SK-N-SH (cell line): ENCODE data around the gene INSC. TPM values are rescaled to one million over a fixed set of nuclear protein-coding genes. Genes with fewer than 3 reads are reported as not detected.

Experiments used
- CTCF ChIA-PET: fragments of 300-600, 350-600 bp; formaldehyde crosslinking; extraction: SDS; loops from one replicate; lab custom pipeline; 2021; lab: Yijun Ruan, JAX
- POLR2A ChIA-PET: fragments of 350-600 bp; sonication (Branson Sonifier 250); formaldehyde crosslinking; extraction: SDS; loops from one replicate; lab custom pipeline; 2020; ENCODE audit warnings: antibody characterized with exemption, inconsistent platforms; lab: Yijun Ruan, JAX
- DNase-seq: peaks from one replicate; pipeline ENCODE4 v3.0.0; 2012
- H2AFZ ChIP-seq: fragments of 200-600 bp; sonication (generic); 2 replicates; pipeline ENCODE4 v1.8.1; 2016; ENCODE audit warnings: antibody characterized with exemption, mild to moderate bottlenecking, low read depth
- H3F3A ChIP-seq: fragments of 200-600 bp; sonication (generic); replicated peaks from 2 replicates; pipeline ENCODE3; 2016; ENCODE audit warnings: antibody characterized with exemption, mild to moderate bottlenecking; ENCODE audit not compliant: insufficient read depth
- H3K27ac ChIP-seq, 2 experiments: fragments of 200-500 bp in 1 of 2; fragments of 200-600 bp in 1 of 2; sonication (Bioruptor generic) in 1 of 2; sonication (generic), shearing (Covaris generic) in 1 of 2; 2 replicates each; pipeline versions ENCODE4 v1.5.1 to v1.6.1; 2014 to 2016; ENCODE audit warnings: low read depth in 2 of 2, inconsistent platforms in 1 of 2, low read length in 1 of 2, mild to moderate bottlenecking in 1 of 2, mixed read lengths in 1 of 2
- H3K27me3 ChIP-seq: fragments of 200-600 bp; sonication (generic), shearing (Covaris generic); 2 replicates; pipeline ENCODE4 v1.6.1; 2016; ENCODE audit warnings: mixed run types; ENCODE audit not compliant: insufficient read depth
- H3K36me3 ChIP-seq, 2 experiments: fragments of 200-500 bp in 1 of 2; fragments of 200-600 bp in 1 of 2; sonication (Bioruptor generic) in 1 of 2; sonication (generic) in 1 of 2; replicated peaks in 1 of 2; 2 replicates each; pipeline versions ENCODE3 to v1.5.1; 2014 to 2016; ENCODE audit warnings: low read length in 1 of 2, mild to moderate bottlenecking in 1 of 2; ENCODE audit not compliant: insufficient read depth in 2 of 2, control insufficient read depth in 1 of 2
- H3K4me1 ChIP-seq, 2 experiments: fragments of 200-500 bp in 1 of 2; fragments of 200-600 bp in 1 of 2; sonication (Bioruptor generic) in 1 of 2; sonication (generic), shearing (Covaris generic) in 1 of 2; 2 replicates each; pipeline versions ENCODE4 v1.5.1 to v1.6.1; 2014 to 2016; ENCODE audit warnings: low read depth in 1 of 2, low read length in 1 of 2, mixed run types in 1 of 2; ENCODE audit not compliant: insufficient read depth in 2 of 2, control insufficient read depth in 1 of 2
- H3K4me2 ChIP-seq: fragments of 200-600 bp; sonication (generic), shearing (Covaris generic); 2 replicates; pipeline ENCODE4 v1.6.1; 2017; ENCODE audit warnings: mixed run types
- H3K4me3 ChIP-seq, 2 experiments: fragments of 200-500 bp in 1 of 2; fragments of 200-600 bp in 1 of 2; sonication (Bioruptor generic) in 1 of 2; sonication (generic), shearing (Covaris generic) in 1 of 2; 2 replicates each; pipeline versions ENCODE4 v1.5.1 to v1.8.1; 2014 to 2016; ENCODE audit warnings: low read depth in 2 of 2, inconsistent platforms in 1 of 2, low read length in 1 of 2, mild to moderate bottlenecking in 1 of 2, mixed read lengths in 1 of 2, moderate library complexity in 1 of 2
- H3K79me2 ChIP-seq: fragments of 200-600 bp; sonication (generic); 2 replicates; pipeline ENCODE4 v1.8.1; 2017; ENCODE audit warnings: mild to moderate bottlenecking; ENCODE audit not compliant: insufficient read depth
- H3K9ac ChIP-seq: fragments of 200-600 bp; sonication (generic); 2 replicates; pipeline ENCODE4 v1.6.1; 2017; ENCODE audit warnings: mixed run types
- H3K9me2 ChIP-seq: fragments of 200-600 bp; sonication (generic); 2 replicates; pipeline ENCODE4 v1.6.1; 2017; ENCODE audit warnings: mixed run types
- H3K9me3 ChIP-seq: fragments of 200-600 bp; sonication (generic); 2 replicates; pipeline ENCODE4 v1.6.1; 2017; ENCODE audit warnings: mixed run types, mild to moderate bottlenecking, moderate library complexity
- H4K20me1 ChIP-seq: fragments of 200-600 bp; sonication (generic); 2 replicates; pipeline ENCODE4 v1.6.1; 2017; ENCODE audit warnings: mild to moderate bottlenecking, mixed run types; ENCODE audit not compliant: insufficient read depth
- CHD2 ChIP-seq: fragments of 150-350 bp; IDR thresholded peaks from 2 replicates; pipeline ENCODE4 v1.6.1; 2018; ENCODE audit warnings: low read length; ENCODE audit not compliant: partially characterized antibody
- EP300 ChIP-seq, 2 experiments: IDR thresholded peaks; 2 replicates each; pipeline versions ENCODE4 v1.4.0 to v1.6.1; 2012; ENCODE audit warnings: borderline replicate concordance in 1 of 2, low read depth in 1 of 2, low read length in 1 of 2
- EZH2phosphoT487 ChIP-seq: fragments of 200-600 bp; sonication (generic); IDR thresholded peaks from 2 replicates; pipeline ENCODE4 v1.6.1; 2017; ENCODE audit warnings: low read depth, mixed run types, mild to moderate bottlenecking, antibody characterized with exemption, moderate library complexity, borderline replicate concordance
- FOSL2 ChIP-seq: IDR thresholded peaks from 2 replicates; pipeline ENCODE4 v1.4.0; 2012; ENCODE audit warnings: low read depth, mild to moderate bottlenecking, moderate library complexity, borderline replicate concordance
- FOXJ3 ChIP-seq: sonication (generic); formaldehyde crosslinking; IDR thresholded peaks from 2 replicates; pipeline ENCODE4 v1.5.1; 2020; ENCODE audit warnings: mild to moderate bottlenecking, missing genetic modification reagents
- GABPA ChIP-seq: IDR thresholded peaks from 2 replicates; pipeline ENCODE4 v1.4.0; 2012; ENCODE audit warnings: low read depth, mild to moderate bottlenecking
- GATA2 ChIP-seq: sonication (generic); formaldehyde crosslinking; IDR thresholded peaks from 2 replicates; pipeline ENCODE4 v1.5.0; 2020; ENCODE audit warnings: mild to moderate bottlenecking, missing genetic modification reagents
- IRF3 ChIP-seq: fragments of 150-350 bp; IDR thresholded peaks from 2 replicates; pipeline ENCODE4 v1.6.1; 2016; ENCODE audit warnings: mild to moderate bottlenecking, low read depth, low read length
- JUND ChIP-seq: IDR thresholded peaks from 2 replicates; pipeline ENCODE4 v1.4.0; 2012
- MXI1 ChIP-seq: IDR thresholded peaks from 2 replicates; pipeline ENCODE4 v1.6.1; 2012; ENCODE audit warnings: mild to moderate bottlenecking, low read depth, low read length, improper control_type of control experiment
- RAD21 ChIP-seq: IDR thresholded peaks from 2 replicates; pipeline ENCODE4 v1.6.1; 2012; ENCODE audit warnings: mild to moderate bottlenecking, low read length
- RFX5 ChIP-seq: IDR thresholded peaks from 2 replicates; pipeline ENCODE4 v1.6.1; 2012; ENCODE audit warnings: mild to moderate bottlenecking, improper control_type of control experiment, low read length
- RXRA ChIP-seq: IDR thresholded peaks from 2 replicates; pipeline ENCODE4 v1.4.0; 2012; ENCODE audit warnings: low read depth, mild to moderate bottlenecking, borderline replicate concordance
- SMC3 ChIP-seq: IDR thresholded peaks from 2 replicates; pipeline ENCODE4 v1.6.1; 2012; ENCODE audit warnings: low read depth, low read length, improper control_type of control experiment
- USF1 ChIP-seq: IDR thresholded peaks from 2 replicates; pipeline ENCODE4 v1.4.0; 2012; ENCODE audit warnings: low read depth, borderline replicate concordance
- USF2 ChIP-seq: fragments of 150-350 bp; IDR thresholded peaks from 2 replicates; pipeline ENCODE4 v1.6.1; 2017; ENCODE audit warnings: antibody characterized with exemption, low read length, low read depth, borderline replicate concordance
- YY1 ChIP-seq: IDR thresholded peaks from 2 replicates; pipeline ENCODE4 v1.4.0; 2012; ENCODE audit warnings: low read depth, mild to moderate bottlenecking
- ZBTB33 ChIP-seq: IDR thresholded peaks from 2 replicates; pipeline ENCODE4 v1.4.0; 2012; ENCODE audit warnings: low read depth, borderline replicate concordance
- WGBS: methylation state at CpG from one replicate; pipeline ENCODE4 v1.1.6; 2017; ENCODE audit warnings: low lambda C conversion rate; 5-methylcytosine and 5-hydroxymethylcytosine counted together
- polyA plus RNA-seq, 3 experiments: library from polyadenylated mRNA; depleted of rRNA; stranded (reverse); fragments of >200 nt; gene quantifications; 2 replicates each; pipeline ENCODE4 v1.2.3, GENCODE V29; 2012

Gene INSC
- polyA plus RNA-seq, 1 of the 3 experiments (the other 2 are of a cell fraction): not detected

- Histone ChIP-seq H3K36me3 (no peaks in the 10 kb centered on the region), H3F3A (no peaks in the 10 kb centered on the region), H3K9ac (no peak overlapping the region), H3K4me1 (no peaks in the 10 kb centered on the region; a peak in 1 of 4 replicates), H3K9me3 (no peaks in the 10 kb centered on the region), H3K9me2 (no peaks in the 10 kb centered on the region), H2AFZ (no peak overlapping the region), H3K27ac (no peak overlapping the region), H3K4me3 (no peak overlapping the region), H4K20me1 (no peaks in the 10 kb centered on the region), H3K4me2 (peak overlapping the region; percentile 61; the same call in 1 of the 2 replicates), H3K79me2 (no peaks in the 10 kb centered on the region), H3K27me3 (no peaks in the 10 kb centered on the region)
- TF ChIP-seq FOSL2: no peak
- no peak for TF ChIP-seq USF1
- TF ChIP-seq EP300 (IDR thresholded peaks at IDR 0.05; ENCODE audit: borderline replicate concordance in 1 of 2, low read depth in 1 of 2, low read length in 1 of 2): no peak
- TF ChIP-seq RXRA: no peak
- TF ChIP-seq YY1: no peak
- no peak for TF ChIP-seq MXI1
- TF ChIP-seq FOXJ3 (CRISPR knock-in tag): no peak
- no peak for TF ChIP-seq IRF3
- no peak for TF ChIP-seq GABPA
- TF ChIP-seq EZH2phosphoT487: no peak
- no peak for TF ChIP-seq CHD2
- TF ChIP-seq RAD21: no peak
- no peak for TF ChIP-seq GATA2 (CRISPR knock-in tag)
- TF ChIP-seq ZBTB33: no peak
- no peak for TF ChIP-seq USF2
- no peak for TF ChIP-seq RFX5
- no peak for TF ChIP-seq SMC3
- TF ChIP-seq JUND: no peak
- DNase-seq: no peak
- WGBS: 20% methylated on average over 1 of the region's 1 CpG
- POLR2A ChIA-PET: no interaction called here
- CTCF ChIA-PET: interaction anchor here (1.0 to 2.8 kb wide), 5 partner anchors 19 to 216 kb away, joined by 3 to 11 read pairs (median 3); no protein-coding TSS in a partner anchor
Observed at GRCh38 chr11:15123849-15124248, 9.1 kb downstream of the INSC start.
